Activated T-cell treated with anti-CD3 and anti-CD28 coated beads, Interleukin-2, amount 50 U/mL, for 4 hours (primary cell): ENCODE data around the gene NEMP1. TPM values are rescaled to one million over a fixed set of nuclear protein-coding genes. Genes with fewer than 3 reads are reported as not detected.
"Not testable (repeated sequence)": the region's sequence is repeated elsewhere in the genome, so short reads cannot be mapped to it uniquely, and the experiment has no call there.

Experiments used
- ATAC-seq, 2 donors: fragments of 200-7000 bp; cut with Tn5 transposase; one replicate each; pipeline ENCODE4 v1.10.0; 2021
- DNase-seq: peaks from one replicate; pipeline ENCODE4 v3.0.0-alpha.2; 2020
- H3K27me3 Mint-ChIP-seq: one replicate; pipeline ENCODE4 v1.8.0; 2021; ENCODE audit warnings: low read depth, mixed read lengths
- H3K36me3 Mint-ChIP-seq: one replicate; pipeline ENCODE4 v1.8.0; 2022; ENCODE audit warnings: mixed read lengths; ENCODE audit not compliant: insufficient read depth
- H3K4me1 Mint-ChIP-seq: one replicate; pipeline ENCODE4 v1.8.0; 2021; ENCODE audit warnings: low read depth, mixed read lengths
- H3K4me3 Mint-ChIP-seq: one replicate; pipeline ENCODE4 v1.8.0; 2021; ENCODE audit warnings: mild to moderate bottlenecking, moderate library complexity, mixed read lengths
- H3K9me3 Mint-ChIP-seq: one replicate; pipeline ENCODE4 v1.8.0; 2021; ENCODE audit warnings: mixed read lengths
- total RNA-seq, 3 donors: library from RNA; stranded (reverse); gene quantifications; one replicate each; pipeline ENCODE4 v1.2.1, GENCODE V29; 2021

The NEMP1 gene
- total RNA-seq, 3 donors from 2014 or later, result 39.1 to 47.5 (median 42.5) TPM

GRCh38 chr12:57089271-57090245, 11.0 kb upstream of the NEMP1 start:
- ATAC-seq (peak in 1 of 2 donors; percentile 4), DNase-seq (peak; percentile 60)
- H3K36me3 Mint-ChIP-seq, result peaks cover 15% of the 10 kb centered on the region
- peaks cover 73% of the 10 kb centered on the region for H3K4me1 Mint-ChIP-seq
- no peaks in the 10 kb centered on the region for H3K9me3 Mint-ChIP-seq
- H3K4me3 Mint-ChIP-seq, result peak overlapping the region; percentile 92
- no peaks in the 10 kb centered on the region for H3K27me3 Mint-ChIP-seq

GRCh38 chr12:57088354-57089270, 10.0 kb upstream of the NEMP1 start, which contains the start of gene NAB2:
Gene NAB2, plus strand, starts transcription at chr12:57089114. Its CDS starts 158 bp downstream, at chr12:57089272.
- peak; percentile 91 for DNase-seq
- Mint-ChIP-seq H3K27me3 (no peaks in the 10 kb centered on the region), H3K4me1 (peaks cover 64% of the 10 kb centered on the region), H3K9me3 (no peaks in the 10 kb centered on the region), H3K36me3 (peaks cover 11% of the 10 kb centered on the region), H3K4me3 (peak within 1 kb of the TSS; percentile 92)
- peak; percentile 29 to 32 for ATAC-seq

GRCh38 chr12:57087691-57088353, 9.2 kb upstream of the NEMP1 start:
- Mint-ChIP-seq H3K9me3 (no peaks in the 10 kb centered on the region), H3K36me3 (peaks cover 8% of the 10 kb centered on the region), H3K4me3 (peak overlapping the region; percentile 88), H3K4me1 (peaks cover 56% of the 10 kb centered on the region), H3K27me3 (no peaks in the 10 kb centered on the region)
- ATAC-seq (peak; percentile 39 to 47), DNase-seq (peak; percentile 88)

- DNase-seq (peak; percentile 98), ATAC-seq (peak; percentile 52 to 57)
- peaks cover 50% of the 10 kb centered on the region for H3K4me1 Mint-ChIP-seq
- no peaks in the 10 kb centered on the region for H3K9me3 Mint-ChIP-seq
- H3K27me3 Mint-ChIP-seq, result no peaks in the 10 kb centered on the region
- H3K4me3 Mint-ChIP-seq, result peak overlapping the region; percentile 88
- peaks cover 8% of the 10 kb centered on the region for H3K36me3 Mint-ChIP-seq
Observed at GRCh38 chr12:57087010-57087690, 8.6 kb upstream of the NEMP1 start.

- H3K9me3 Mint-ChIP-seq, result no peaks in the 10 kb centered on the region
- no peaks in the 10 kb centered on the region for H3K27me3 Mint-ChIP-seq
- H3K36me3 Mint-ChIP-seq, result peaks cover 4% of the 10 kb centered on the region
- H3K4me1 Mint-ChIP-seq, result peaks cover 45% of the 10 kb centered on the region
- H3K4me3 Mint-ChIP-seq, result peak overlapping the region; percentile 88
- no peak for ATAC-seq
- DNase-seq, result peak; percentile 70
Observed at GRCh38 chr12:57086493-57087009, 8.0 kb upstream of the NEMP1 start.

GRCh38 chr12:57085999-57086492, 7.5 kb upstream of the NEMP1 start:
- DNase-seq (no peak), ATAC-seq (no peak)
- Mint-ChIP-seq H3K36me3 (peaks cover 4% of the 10 kb centered on the region), H3K27me3 (no peaks in the 10 kb centered on the region), H3K4me1 (peaks cover 41% of the 10 kb centered on the region), H3K4me3 (peak overlapping the region; percentile 88), H3K9me3 (no peaks in the 10 kb centered on the region)

- no peak overlapping the region for H3K4me3 Mint-ChIP-seq
- no peaks in the 10 kb centered on the region for H3K27me3 Mint-ChIP-seq
Observed at GRCh38 chr12:57080855-57081254, 2.3 kb upstream of the NEMP1 start.

GRCh38 chr12:57079821-57080220, 1.2 kb upstream of the NEMP1 start:
- Mint-ChIP-seq H3K27me3 (no peaks in the 10 kb centered on the region), H3K36me3 (no peaks in the 10 kb centered on the region), H3K4me1 (peaks cover 24% of the 10 kb centered on the region), H3K4me3 (no peak overlapping the region), H3K9me3 (no peaks in the 10 kb centered on the region)
- DNase-seq (no peak), ATAC-seq (no peak)

More at GRCh38 chr12:57080855-57081254, 2.3 kb upstream of the NEMP1 start:
- H3K36me3 Mint-ChIP-seq, result no peaks in the 10 kb centered on the region
- H3K4me1 Mint-ChIP-seq, result peaks cover 34% of the 10 kb centered on the region
- no peaks in the 10 kb centered on the region for H3K9me3 Mint-ChIP-seq
- ATAC-seq (no peak), DNase-seq (no peak)

- not testable (repeated sequence) for DNase-seq, H3K27me3 Mint-ChIP-seq, ATAC-seq, H3K9me3 Mint-ChIP-seq, H3K4me3 Mint-ChIP-seq
- Mint-ChIP-seq H3K36me3 (peaks cover 18% of the 10 kb centered on the region), H3K4me1 (peaks cover 39% of the 10 kb centered on the region)
Observed at GRCh38 chr12:57073566-57074450, 4.8 kb downstream of the NEMP1 start.

- H3K9me3 Mint-ChIP-seq, result no peaks in the 10 kb centered on the region
- peaks cover 20% of the 10 kb centered on the region for H3K36me3 Mint-ChIP-seq
- ATAC-seq, result no peak
- no peak overlapping the region for H3K4me3 Mint-ChIP-seq
- peaks cover 42% of the 10 kb centered on the region for H3K4me1 Mint-ChIP-seq
- no peak for DNase-seq
- H3K27me3 Mint-ChIP-seq, result no peaks in the 10 kb centered on the region
Observed at GRCh38 chr12:57072661-57073060, 5.9 kb downstream of the NEMP1 start.

- Mint-ChIP-seq H3K4me1 (peaks cover 53% of the 10 kb centered on the region), H3K9me3 (peaks cover 3% of the 10 kb centered on the region), H3K27me3 (no peaks in the 10 kb centered on the region), H3K36me3 (peaks cover 26% of the 10 kb centered on the region), H3K4me3 (peak overlapping the region; percentile 29)
- ATAC-seq (peak; percentile 70 to 80), DNase-seq (peak; percentile 51)
Observed at GRCh38 chr12:57069523-57069922, 9.1 kb downstream of the NEMP1 start.

GRCh38 chr12:57066245-57066644, 12.3 kb downstream of the NEMP1 start:
- Mint-ChIP-seq H3K4me1 (peaks cover 67% of the 10 kb centered on the region), H3K36me3 (peaks cover 23% of the 10 kb centered on the region), H3K27me3 (no peaks in the 10 kb centered on the region), H3K4me3 (peak overlapping the region; percentile 33), H3K9me3 (peaks cover 3% of the 10 kb centered on the region)
- ATAC-seq, result peak; percentile 18 to 30
- no peak for DNase-seq
